HEK293 (cell line): ENCODE measurements around the gene ZNF296.

Experiments used
- CTCF ChIA-PET: fragments of 350-600 bp; formaldehyde crosslinking; extraction: SDS; loops from one replicate; lab custom pipeline; 2021; ENCODE audit warnings: antibody characterized with exemption; lab: Yijun Ruan, JAX
- POLR2A ChIA-PET: fragments of 300-600 bp; formaldehyde crosslinking; extraction: SDS; loops from one replicate; lab custom pipeline; 2020; ENCODE audit warnings: antibody characterized with exemption, inconsistent platforms; lab: Yijun Ruan, JAX
- H3K27ac ChIP-seq: fragments of 200-500 bp; sonication (Bioruptor generic); 2 replicates; pipeline ENCODE4 v1.5.1; 2014; ENCODE audit warnings: low read depth, low read length, control low read depth, inconsistent platforms; ENCODE audit errors: extremely low read depth
- H3K36me3 ChIP-seq, 2 experiments: fragments of 200-500 bp in 1 of 2; sonication (Bioruptor generic) in 1 of 2; 1 replicate in 1 of 2; 2 replicates in 1 of 2; pipeline ENCODE4 v1.5.1; 2014 to 2017; ENCODE audit warnings: inconsistent platforms in 2 of 2, low read length in 2 of 2; ENCODE audit not compliant: control insufficient read depth in 2 of 2, insufficient read depth in 1 of 2
- H3K4me1 ChIP-seq: fragments of 200-500 bp; sonication (Bioruptor generic); 2 replicates; pipeline ENCODE4 v1.5.1; 2014; ENCODE audit warnings: mild to moderate bottlenecking, low read length, inconsistent platforms; ENCODE audit not compliant: control insufficient read depth, insufficient read depth
- H3K4me3 ChIP-seq: 2 replicates; pipeline ENCODE4 v1.5.1; 2011; ENCODE audit warnings: low read depth, mild to moderate bottlenecking, control low read depth, low read length, moderate library complexity
- H3K9me3 ChIP-seq: fragments of 200-500 bp; sonication (Bioruptor generic); 2 replicates; pipeline ENCODE4 v1.5.1; 2014; ENCODE audit warnings: low read depth, low read length, inconsistent platforms; ENCODE audit not compliant: control insufficient read depth, insufficient read depth
- HOXC10 ChIP-seq: sonication (generic); formaldehyde crosslinking; IDR thresholded peaks from 2 replicates; pipeline ENCODE4 v1.8.1; 2023; ENCODE audit warnings: mild to moderate bottlenecking, missing genetic modification reagents
- KLF10 ChIP-seq: fragments of 450-650 bp; IDR thresholded peaks from 2 replicates; pipeline ENCODE4 v1.5.1; 2018; ENCODE audit warnings: missing biosample characterization, mild to moderate bottlenecking, missing genetic modification characterization
- MEIS1 ChIP-seq: sonication (generic); formaldehyde crosslinking; IDR thresholded peaks from 2 replicates; pipeline ENCODE4 v1.8.1; 2022; ENCODE audit warnings: missing genetic modification reagents, mild to moderate bottlenecking, borderline replicate concordance
- OSR2 ChIP-seq: fragments of 450-650 bp; formaldehyde crosslinking; IDR thresholded peaks from 2 replicates; pipeline ENCODE4 v1.5.1; 2016; ENCODE audit warnings: missing biosample characterization, missing genetic modification characterization
- REST ChIP-seq: fragments of 450-650 bp; formaldehyde crosslinking; IDR thresholded peaks from 2 replicates; pipeline ENCODE4 v1.5.1; 2016; ENCODE audit warnings: missing biosample characterization, missing genetic modification characterization
- SCRT2 ChIP-seq: fragments of 450-650 bp; formaldehyde crosslinking; IDR thresholded peaks from 2 replicates; pipeline ENCODE4 v1.5.1; 2016; ENCODE audit warnings: missing biosample characterization, missing genetic modification characterization
- SETDB1 ChIP-seq: IDR thresholded peaks from one replicate; pipeline ENCODE4 v1.6.1; 2017; ENCODE audit warnings: mild to moderate bottlenecking, low read length, moderate library complexity, mixed read lengths; ENCODE audit not compliant: insufficient read length
- SP2 ChIP-seq: fragments of 450-650 bp; formaldehyde crosslinking; IDR thresholded peaks from 2 replicates; pipeline ENCODE4 v1.5.1; 2016; ENCODE audit warnings: missing biosample characterization, missing genetic modification characterization
- WT1 ChIP-seq: fragments of 450-650 bp; formaldehyde crosslinking; IDR thresholded peaks from 2 replicates; pipeline ENCODE4 v1.5.1; 2016; ENCODE audit warnings: missing biosample characterization, missing genetic modification characterization
- ZBTB11 ChIP-seq: fragments of 450-650 bp; formaldehyde crosslinking; conservative IDR thresholded peaks from 2 replicates; pipeline ENCODE4 v1.5.1; 2016; ENCODE audit warnings: low read depth, missing biosample characterization, missing genetic modification characterization
- ZBTB49 ChIP-seq: fragments of 450-650 bp; formaldehyde crosslinking; IDR thresholded peaks from 2 replicates; pipeline ENCODE4 v1.5.1; 2016; ENCODE audit warnings: missing biosample characterization, missing genetic modification characterization, low read depth
- ZFP37 ChIP-seq: fragments of 450-650 bp; formaldehyde crosslinking; IDR thresholded peaks from 2 replicates; pipeline ENCODE4 v1.5.1; 2016; ENCODE audit warnings: missing biosample characterization, missing genetic modification characterization
- ZNF146 ChIP-seq: fragments of 450-650 bp; formaldehyde crosslinking; IDR thresholded peaks from 2 replicates; pipeline ENCODE4 v1.5.1; 2016; ENCODE audit warnings: missing biosample characterization, missing genetic modification characterization
- ZNF157 ChIP-seq: fragments of 450-650 bp; formaldehyde crosslinking; IDR thresholded peaks from 2 replicates; pipeline ENCODE4 v1.5.1; 2016; ENCODE audit warnings: missing biosample characterization, missing genetic modification characterization
- ZNF16 ChIP-seq: fragments of 450-650 bp; formaldehyde crosslinking; IDR thresholded peaks from 2 replicates; pipeline ENCODE4 v1.5.1; 2016; ENCODE audit warnings: low read depth, missing biosample characterization, missing genetic modification characterization
- ZNF169 ChIP-seq: fragments of 450-650 bp; formaldehyde crosslinking; IDR thresholded peaks from 2 replicates; pipeline ENCODE4 v1.5.1; 2016; ENCODE audit warnings: missing biosample characterization, missing genetic modification characterization
- ZNF174 ChIP-seq: fragments of 450-650 bp; formaldehyde crosslinking; IDR thresholded peaks from 2 replicates; pipeline ENCODE4 v1.5.0; 2017; ENCODE audit warnings: missing biosample characterization, mild to moderate bottlenecking, missing genetic modification characterization
- ZNF248 ChIP-seq: fragments of 450-650 bp; formaldehyde crosslinking; IDR thresholded peaks from 2 replicates; pipeline ENCODE4 v1.5.1; 2017; ENCODE audit warnings: missing biosample characterization, missing genetic modification characterization
- ZNF292 ChIP-seq: fragments of 450-650 bp; formaldehyde crosslinking; IDR thresholded peaks from 2 replicates; pipeline ENCODE4 v1.5.1; 2016; ENCODE audit warnings: low read depth, missing biosample characterization, missing genetic modification characterization, borderline replicate concordance
- ZNF366 ChIP-seq: fragments of 450-650 bp; formaldehyde crosslinking; conservative IDR thresholded peaks from 2 replicates; pipeline ENCODE4 v1.5.1; 2016; ENCODE audit warnings: missing biosample characterization, missing genetic modification characterization
- ZNF398 ChIP-seq: fragments of 450-650 bp; formaldehyde crosslinking; IDR thresholded peaks from 2 replicates; pipeline ENCODE4 v1.5.1; 2017; ENCODE audit warnings: missing biosample characterization, missing genetic modification characterization
- ZNF48 ChIP-seq: fragments of 450-650 bp; formaldehyde crosslinking; IDR thresholded peaks from 2 replicates; pipeline ENCODE4 v1.5.1; 2016; ENCODE audit warnings: missing biosample characterization, missing genetic modification characterization
- ZNF530 ChIP-seq: fragments of 450-650 bp; formaldehyde crosslinking; IDR thresholded peaks from 2 replicates; pipeline ENCODE4 v1.5.1; 2016; ENCODE audit warnings: low read depth, missing biosample characterization, missing genetic modification characterization
- ZNF558 ChIP-seq: fragments of 450-650 bp; formaldehyde crosslinking; IDR thresholded peaks from 2 replicates; pipeline ENCODE4 v1.5.1; 2016; ENCODE audit warnings: missing biosample characterization, missing genetic modification characterization
- ZNF561 ChIP-seq: fragments of 450-650 bp; IDR thresholded peaks from 2 replicates; pipeline ENCODE4 v1.5.1; 2018; ENCODE audit warnings: missing biosample characterization, missing genetic modification characterization, borderline replicate concordance
- ZNF707 ChIP-seq: fragments of 450-650 bp; formaldehyde crosslinking; IDR thresholded peaks from 2 replicates; pipeline ENCODE4 v1.5.1; 2016; ENCODE audit warnings: missing biosample characterization, missing genetic modification characterization
- ZNF768 ChIP-seq: fragments of 450-650 bp; formaldehyde crosslinking; IDR thresholded peaks from 2 replicates; pipeline ENCODE4 v1.5.1; 2018; ENCODE audit warnings: missing biosample characterization, mild to moderate bottlenecking, missing genetic modification characterization
- ZNF792 ChIP-seq: fragments of 450-650 bp; formaldehyde crosslinking; IDR thresholded peaks from 2 replicates; pipeline ENCODE4 v1.5.1; 2016; ENCODE audit warnings: missing biosample characterization, missing genetic modification characterization
- TF ChIP-seq, protein P1 (sequence below): fragments of 450-650 bp; formaldehyde crosslinking; IDR thresholded peaks from 2 replicates; pipeline ENCODE4 v1.5.1; 2016; ENCODE audit warnings: missing biosample characterization, missing genetic modification characterization

Gene ZNF296

DNA sequence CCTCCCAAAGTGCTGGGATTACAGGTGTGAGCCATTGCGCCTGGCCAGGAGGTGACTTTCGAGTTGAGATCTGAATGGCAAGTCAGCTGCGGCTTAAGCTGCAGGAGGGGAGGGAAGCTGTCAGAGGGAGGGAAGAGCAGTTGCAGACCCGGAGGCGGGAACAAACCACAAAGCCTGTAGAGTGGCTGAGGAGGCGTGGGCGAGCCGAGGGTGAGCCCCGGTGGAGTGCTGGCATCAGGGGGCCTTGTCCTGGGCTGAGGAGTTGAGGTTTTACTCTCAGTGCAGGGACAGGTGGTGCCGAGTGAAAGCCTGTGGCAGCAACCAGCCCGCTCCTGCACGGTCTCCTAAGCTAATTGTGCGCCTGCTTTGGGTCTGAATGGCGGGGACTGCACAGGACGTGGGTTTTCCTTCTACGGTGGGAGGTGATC, 40.9 kb upstream of the ZNF296 start:
- ChIA-PET POLR2A (interaction anchor here (0.8 to 1.3 kb wide), 2 partner anchors 14 to 25 kb away, joined by 3 to 7 read pairs; no protein-coding TSS in a partner anchor), CTCF (interaction anchor here (1.0 to 1.3 kb wide), 2 partner anchors 26 kb away, joined by 3 to 5 read pairs; no protein-coding TSS in a partner anchor)
- Histone ChIP-seq H3K9me3 (no peaks in the 10 kb centered on the region), H3K36me3 (no peaks in the 10 kb centered on the region; a peak in 1 of 3 replicates), H3K4me1 (peaks cover 26% of the 10 kb centered on the region), H3K4me3 (no peak overlapping the region), H3K27ac (0 out of 2 replicates have a peak overlapping the region, but pooled peaks have one; percentile 31)
- TF ChIP-seq ZBTB11 (tag by site-specific recombination) (no peak), ZNF16 (tag by site-specific recombination) (no peak), SCRT2 (tag by site-specific recombination) (0 out of 2 replicates have a peak, but pooled peaks have one; percentile 30), ZNF157 (no peak), ZNF558 (tag by site-specific recombination) (no peak), WT1 (tag by site-specific recombination) (no peak), ZNF48 (tag by site-specific recombination) (no peak), ZFP37 (tag by site-specific recombination) (no peak), SETDB1 (no peak), ZNF146 (tag by site-specific recombination) (no peak), ZNF530 (no peak), OSR2 (tag by site-specific recombination) (no peak), ZNF792 (no peak), ZNF248 (no peak), KLF10 (tag by site-specific recombination) (no peak), REST (tag by site-specific recombination) (no peak), HOXC10 (CRISPR knock-in tag) (no peak), ZNF292 (tag by site-specific recombination) (no peak), ZNF768 (tag by site-specific recombination) (no peak), ZNF366 (no peak), ZNF398 (tag by site-specific recombination) (peak; percentile 70), ZNF174 (tag by site-specific recombination) (no peak), MEIS1 (CRISPR knock-in tag) (no peak), ZNF707 (tag by site-specific recombination) (no peak), ZNF561 (tag by site-specific recombination) (no peak), ZNF169 (tag by site-specific recombination) (no peak), SP2 (tag by site-specific recombination) (peak; percentile 37; the same call in 1 of the 2 replicates), ZBTB49 (tag by site-specific recombination) (no peak)
- TF ChIP-seq, protein P1, sequence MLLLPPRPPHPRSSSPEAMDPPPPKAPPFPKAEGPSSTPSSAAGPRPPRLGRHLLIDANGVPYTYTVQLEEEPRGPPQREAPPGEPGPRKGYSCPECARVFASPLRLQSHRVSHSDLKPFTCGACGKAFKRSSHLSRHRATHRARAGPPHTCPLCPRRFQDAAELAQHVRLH = no peak
